GM21390 (cell line): ENCODE data around the gene POU2AF1.
A peak's percentile ranks its signal among the peaks of the same experiment; 100 is the strongest.
"Not testable (repeated sequence)": the region's sequence is repeated elsewhere in the genome, so short reads cannot be mapped to it uniquely, and the experiment has no call there.

Experiments
- ATAC-seq: cut with Tn5 transposase; IDR thresholded peaks from one replicate; pipeline ENCODE4 v1.9.1; 2021; ENCODE audit not compliant: unreplicated experiment

POU2AF1 gene

DNA sequence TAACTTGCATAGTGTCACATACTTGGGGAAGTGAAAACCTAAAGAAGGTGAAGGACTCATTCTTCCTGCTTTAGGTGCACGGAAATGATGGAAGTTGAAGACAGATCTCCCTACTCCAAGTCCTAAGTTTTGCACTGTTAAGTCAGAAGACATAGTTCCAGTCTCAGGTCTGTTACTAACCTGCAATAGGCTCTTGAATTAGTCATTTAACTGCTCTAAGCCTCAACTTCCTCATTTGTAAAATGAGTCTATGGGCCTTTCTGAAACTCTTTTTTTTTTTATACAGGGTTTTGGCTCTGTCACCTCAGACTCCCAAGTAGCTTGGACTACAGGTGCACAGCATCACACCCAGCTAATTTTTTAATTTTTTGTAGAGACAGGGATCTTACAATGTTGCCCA, 30.8 kb upstream of the POU2AF1 start:
- ATAC-seq: peak; percentile 62

DNA sequence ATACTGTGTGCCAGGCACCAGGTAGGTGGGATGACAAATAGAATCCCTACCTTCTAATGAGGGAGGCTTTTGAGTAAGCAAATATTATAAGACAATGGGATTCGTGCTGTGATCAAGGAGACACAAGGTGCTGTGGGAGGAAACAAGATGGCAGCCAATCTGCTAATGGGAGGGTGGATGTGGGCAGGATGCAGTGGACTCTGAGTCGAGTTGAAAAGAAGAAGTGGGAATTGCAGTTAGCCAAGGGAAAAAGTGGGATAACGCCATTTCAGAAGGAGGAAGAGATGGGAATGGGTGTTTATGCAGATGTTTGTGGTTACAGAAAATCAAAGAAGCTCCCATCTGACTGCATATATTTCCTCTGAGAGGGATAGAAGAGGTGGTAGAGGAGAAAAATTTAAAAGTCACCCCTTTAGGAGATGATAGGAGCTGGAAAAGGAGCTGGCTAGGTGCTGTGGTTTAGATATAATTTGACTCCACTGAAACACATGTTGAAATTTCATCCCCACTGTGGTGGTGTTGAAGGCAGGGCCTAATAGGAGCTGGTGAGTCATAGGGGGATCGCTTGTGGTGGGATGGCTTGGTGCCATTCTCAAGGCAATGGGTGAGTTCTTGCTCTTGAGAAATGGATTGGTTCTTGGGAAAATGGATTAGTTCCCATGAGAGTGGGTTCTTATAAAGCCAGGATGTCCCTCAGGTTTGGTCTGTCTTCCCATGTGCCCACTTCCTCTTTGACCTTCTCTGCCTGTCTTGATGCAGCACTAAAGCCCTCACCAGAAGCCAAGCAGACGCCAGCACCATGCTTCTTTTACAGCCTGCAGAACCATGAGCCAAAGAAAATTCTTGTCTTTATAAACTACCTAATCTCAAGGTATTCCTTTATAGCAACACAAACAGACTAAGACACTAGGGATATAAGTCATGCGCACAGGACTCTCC, 30.0 kb upstream of the POU2AF1 start:
- peak; percentile 40 for ATAC-seq

DNA sequence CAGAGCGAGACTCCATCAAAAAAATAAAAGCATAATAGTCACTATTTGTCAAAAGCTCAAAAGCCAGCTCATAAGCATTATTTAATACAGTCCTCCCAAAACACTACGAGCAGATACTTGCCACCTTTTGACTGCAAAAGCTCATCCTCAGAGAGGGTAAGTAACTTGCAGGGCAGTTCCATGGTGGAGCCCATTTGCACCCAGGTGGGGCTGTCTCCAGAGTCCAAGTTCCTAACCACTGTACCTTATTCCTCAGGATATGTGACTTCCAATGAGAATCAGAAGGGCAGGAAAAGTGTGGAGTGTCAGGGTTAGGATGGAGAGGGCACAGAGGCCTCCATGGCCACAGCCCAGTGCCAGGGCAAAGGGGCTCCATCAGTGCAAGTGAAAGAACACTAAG, 28.6 kb upstream of the POU2AF1 start:
- no peak for ATAC-seq

DNA sequence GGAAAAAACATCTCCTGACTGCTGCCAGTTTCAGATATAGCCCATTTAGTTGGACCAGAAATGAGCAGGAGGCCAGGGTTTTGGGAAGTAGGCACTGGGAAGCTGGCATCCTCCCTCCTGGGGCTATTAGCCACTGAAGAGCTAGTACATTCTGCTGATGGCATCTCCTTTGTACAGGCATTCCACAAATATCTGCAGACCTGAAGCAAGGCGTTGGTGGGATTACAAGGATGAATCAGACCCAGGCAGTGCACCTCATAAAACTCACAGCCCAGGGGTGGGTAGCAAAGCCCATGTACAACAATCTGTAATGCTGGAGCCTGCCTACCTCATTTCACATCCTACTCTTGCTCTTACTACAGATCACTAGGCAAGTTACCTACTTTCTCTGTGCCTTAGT, 27.5 kb upstream of the POU2AF1 start:
- ATAC-seq: no peak

DNA sequence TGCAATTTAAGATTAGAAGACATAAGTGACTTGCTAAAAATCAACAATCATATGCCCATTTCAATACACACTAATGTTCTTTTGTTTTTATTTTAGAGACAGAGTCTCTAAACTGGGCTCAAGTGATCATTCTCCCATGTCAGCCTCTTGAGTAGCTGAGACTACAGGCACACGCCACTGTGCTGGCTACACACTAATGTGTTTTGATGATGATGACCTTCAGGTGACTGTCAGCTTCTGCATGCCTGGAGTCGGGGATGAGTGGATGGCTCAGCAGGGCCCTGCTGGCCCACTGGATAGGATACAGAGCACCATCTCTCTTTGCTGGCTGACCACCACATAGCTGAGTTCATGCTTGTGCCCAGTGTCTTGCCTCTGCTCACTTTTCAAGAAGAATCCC, 27.0 kb upstream of the POU2AF1 start:
- no peak for ATAC-seq

DNA sequence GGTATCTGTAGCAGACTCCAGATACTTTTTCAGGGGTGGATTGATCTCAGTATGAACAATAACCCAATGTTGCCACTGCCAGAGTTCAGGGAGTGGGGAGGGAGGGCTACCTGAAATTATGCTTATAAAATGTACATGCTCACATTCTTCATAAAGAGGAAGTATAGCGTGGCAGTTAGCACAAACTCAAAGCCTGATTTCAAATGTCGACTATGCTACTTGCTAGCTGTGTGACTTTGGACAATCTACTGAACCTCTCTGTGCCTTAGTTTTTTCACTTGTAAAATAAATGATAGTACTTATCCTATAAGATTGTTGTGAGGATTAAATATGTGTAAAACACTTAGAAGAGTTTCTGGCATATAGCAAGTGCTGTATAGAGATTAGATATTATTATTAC, 26.5 kb upstream of the POU2AF1 start:
- no peak for ATAC-seq

DNA sequence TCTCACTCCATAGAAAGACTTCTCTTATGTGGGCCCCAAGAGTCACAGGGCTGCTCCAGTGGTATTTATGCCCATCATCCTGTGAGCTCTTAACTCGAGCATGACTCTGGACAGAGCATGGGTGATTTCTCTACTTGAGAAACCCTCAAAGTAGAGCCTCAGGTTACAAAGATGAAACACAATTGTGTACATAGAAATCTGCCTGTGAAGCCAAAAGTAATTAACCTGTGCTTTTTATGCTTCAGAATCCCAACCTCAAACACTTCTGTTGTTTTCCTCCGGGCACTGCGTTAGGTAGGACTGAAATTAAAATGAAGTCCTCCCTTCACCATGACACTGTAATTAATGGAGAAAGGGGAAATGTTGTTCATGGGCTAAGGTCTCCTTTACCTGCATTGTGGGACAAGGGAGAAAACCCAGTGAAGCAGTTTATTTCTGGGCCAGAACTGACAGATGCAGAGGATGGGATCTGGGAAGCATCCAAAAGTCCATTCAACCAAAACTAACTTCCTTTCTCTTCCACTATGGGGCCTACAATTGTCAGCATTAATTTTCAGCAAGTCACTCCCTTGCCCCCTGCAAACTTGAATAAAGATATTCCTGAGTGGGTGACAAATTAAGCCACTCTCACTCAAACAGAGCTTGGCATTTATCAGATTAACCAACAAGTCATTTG, 24.1 kb upstream of the POU2AF1 start:
- no peak for ATAC-seq

DNA sequence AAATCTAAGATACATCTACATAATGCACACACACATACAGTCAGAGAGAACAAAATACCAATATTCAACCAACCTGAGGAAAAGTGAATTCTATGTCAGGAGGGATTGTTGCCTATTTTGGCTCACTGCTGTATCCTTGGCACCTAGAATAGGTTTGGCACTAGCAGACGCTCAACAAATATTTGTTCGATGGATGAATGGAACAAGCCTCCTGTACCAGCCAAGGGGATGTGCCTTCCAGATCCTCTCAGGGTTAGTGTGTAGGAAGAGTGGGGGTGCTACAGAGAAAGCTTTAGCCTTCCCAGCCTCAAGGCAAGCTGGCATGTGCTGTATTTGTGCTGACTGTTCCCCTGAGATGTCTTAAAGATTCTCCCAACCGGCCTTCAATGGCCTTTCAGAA, 23.3 kb upstream of the POU2AF1 start:
- no peak for ATAC-seq

DNA sequence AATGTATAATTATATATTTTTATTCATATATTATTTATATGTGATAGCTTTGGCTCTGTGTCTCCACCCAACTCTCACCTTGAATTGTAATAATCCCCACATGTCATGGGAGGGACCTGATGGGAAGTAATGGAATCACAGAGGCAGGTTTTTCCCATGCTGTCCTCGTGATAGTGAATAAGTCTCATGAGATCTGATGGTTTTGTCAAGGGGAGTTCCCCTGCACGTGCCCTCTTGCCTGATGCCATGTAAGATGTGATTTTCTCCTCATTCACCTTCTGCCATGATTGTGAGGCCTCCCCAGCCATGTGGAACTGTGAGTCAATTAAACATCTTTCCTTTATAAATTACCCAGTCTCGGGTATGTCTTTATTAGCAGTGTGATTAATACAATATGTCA, 22.9 kb upstream of the POU2AF1 start:
- not testable (repeated sequence) for ATAC-seq

DNA sequence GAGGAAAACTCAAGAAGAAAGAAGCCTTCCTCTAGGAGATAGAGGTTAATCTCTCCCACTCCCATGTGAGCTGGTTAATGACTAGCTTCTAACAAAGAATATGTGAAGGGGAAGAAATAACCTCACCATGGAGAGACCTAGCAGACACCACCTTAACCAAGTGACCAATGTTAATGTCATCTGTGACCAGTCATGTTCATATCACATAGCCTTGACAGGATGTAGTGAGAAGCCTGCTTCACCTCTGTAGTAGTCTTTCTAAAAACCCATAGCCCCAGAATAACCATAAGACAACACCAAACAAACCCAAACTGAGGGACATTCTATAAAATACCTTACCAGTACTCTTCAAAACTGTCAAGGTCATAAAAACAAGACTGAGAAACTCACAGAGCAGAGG, 21.5 kb upstream of the POU2AF1 start:
- no peak for ATAC-seq

DNA sequence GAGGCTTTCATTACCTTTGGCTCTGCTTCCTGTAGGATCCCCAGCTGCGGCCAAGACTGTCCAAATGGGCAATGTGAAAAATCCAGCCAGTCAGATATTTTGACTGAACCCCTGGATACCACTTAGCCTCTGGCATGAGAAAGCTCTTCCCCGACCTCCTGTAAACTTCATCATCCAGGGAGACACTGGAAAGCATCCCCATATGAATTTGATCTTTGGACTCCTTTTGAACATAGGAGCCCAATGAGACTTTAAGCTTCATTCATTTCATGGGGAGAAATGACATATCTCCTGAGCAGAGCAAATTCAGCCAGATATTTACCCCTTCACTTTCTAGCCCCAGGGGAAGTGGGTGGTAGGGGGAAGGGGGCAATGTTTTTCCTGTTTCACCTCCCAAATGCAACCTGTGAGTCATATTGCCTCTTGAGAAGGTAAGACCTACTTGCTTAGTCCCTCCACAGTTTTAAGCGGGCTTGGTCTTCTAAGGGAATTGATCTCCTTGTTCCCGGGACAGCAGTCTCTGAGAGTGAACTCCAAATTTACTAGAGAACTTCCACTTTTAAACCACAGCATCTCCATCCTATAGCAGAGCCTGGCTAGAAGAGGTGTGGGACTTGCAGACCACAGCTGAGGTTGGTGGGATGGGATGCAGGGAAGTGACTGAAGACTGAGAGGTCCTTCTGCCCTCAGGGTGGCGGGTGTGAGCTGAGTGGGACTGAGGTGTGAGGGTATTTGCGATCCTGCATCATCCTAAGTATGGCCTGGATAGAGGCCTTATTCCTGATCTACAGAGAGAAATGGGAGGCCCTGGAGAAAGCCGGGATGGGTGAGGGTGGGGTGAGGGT, 20.3 kb upstream of the POU2AF1 start:
- ATAC-seq: peak; percentile 39

DNA sequence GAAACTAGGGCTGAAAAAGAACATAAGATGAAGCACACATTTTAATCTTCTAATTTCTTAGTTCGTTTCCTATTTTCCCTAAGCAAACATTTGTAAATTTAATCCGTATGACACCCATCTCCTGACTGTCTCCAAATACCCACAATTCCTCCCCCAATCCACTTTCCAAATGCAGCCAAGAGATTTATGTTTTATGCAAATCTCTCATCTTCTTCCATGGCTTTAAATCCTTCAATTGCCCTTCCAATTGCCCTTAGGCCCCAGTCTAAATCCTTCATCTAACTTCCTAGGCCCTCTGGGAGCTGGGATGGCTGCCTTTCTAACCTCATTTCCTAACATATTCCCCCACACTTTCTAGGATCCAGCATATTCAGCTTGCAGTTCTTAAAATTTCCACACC, 18.0 kb upstream of the POU2AF1 start:
- ATAC-seq: no peak

DNA sequence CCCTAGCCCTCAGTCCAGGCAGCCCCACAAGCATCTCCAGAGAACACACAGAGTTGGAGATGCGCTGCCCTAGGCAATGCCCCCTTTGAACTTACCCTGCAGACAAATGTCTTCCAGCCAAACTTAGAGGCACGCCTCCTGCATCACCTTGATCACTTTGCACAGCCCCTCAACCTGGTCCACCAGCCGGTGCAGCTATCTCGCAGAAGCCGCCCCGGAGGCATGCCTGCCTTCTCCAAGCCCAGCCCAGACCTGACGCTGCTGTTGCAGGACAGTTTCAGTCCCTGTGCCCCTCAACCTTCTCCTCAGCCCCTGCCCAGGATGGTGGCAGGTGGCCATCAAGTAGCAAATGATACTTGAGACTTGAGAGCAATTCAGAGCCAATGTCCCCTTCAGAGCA, 16.7 kb upstream of the POU2AF1 start:
- no peak for ATAC-seq

DNA sequence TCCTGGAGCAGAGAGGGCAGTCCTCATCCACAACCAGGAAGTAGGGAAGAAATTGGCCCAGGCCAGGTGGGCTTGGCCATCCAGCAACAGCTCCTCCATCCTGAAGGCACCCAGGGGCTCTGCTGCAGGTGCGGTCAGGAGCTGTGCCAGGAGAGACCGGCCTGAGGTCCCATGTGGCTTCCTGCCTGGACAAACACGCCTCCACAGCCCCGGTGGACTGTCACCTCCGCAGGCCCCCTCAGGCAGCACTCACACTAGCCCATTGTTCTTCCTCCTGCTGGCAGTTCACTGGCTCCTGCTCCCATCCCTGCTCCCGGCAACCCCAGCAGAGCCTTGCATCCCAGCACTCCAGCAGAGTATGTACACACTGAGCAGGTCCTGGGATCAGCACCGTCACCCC, 16.0 kb upstream of the POU2AF1 start:
- ATAC-seq: no peak

DNA sequence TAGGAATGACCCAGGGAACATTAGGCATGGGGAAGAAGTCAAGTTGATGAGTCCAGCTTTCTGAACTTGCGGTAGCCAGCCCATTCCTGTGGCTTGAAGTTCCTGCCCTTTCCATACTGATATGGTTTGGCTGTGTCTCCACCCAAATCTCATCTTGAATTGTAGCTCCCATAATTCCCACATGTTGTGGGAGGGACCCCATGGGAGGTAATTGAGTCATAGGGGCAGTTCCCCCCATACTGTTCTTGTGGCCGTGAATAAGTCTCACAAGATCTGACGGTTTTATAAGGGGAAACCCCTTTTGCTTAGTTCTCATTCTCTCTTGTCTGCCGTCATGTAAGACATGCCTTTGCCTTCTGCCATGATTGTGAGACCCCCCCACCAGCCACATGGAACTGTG, 15.1 kb upstream of the POU2AF1 start:
- ATAC-seq: not testable (repeated sequence)

DNA sequence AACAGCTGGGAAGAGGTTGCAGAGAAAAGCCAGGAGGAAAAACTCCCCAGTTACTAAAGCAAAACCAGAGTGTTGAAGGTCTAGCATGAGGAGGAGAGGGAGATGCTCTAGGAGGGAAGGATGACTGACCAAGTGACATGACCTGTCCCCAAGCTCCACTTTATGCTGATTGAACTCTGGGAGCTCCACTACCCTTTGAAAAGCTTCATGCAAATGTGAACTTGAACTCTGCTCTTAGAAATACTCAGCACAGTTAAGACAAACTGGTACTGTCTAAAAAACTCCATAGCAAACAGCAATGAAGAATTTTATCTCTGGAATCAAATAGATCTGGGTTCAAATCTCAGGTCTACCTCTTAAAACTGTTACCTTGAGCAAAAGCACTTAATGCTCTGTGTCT, 14.5 kb upstream of the POU2AF1 start:
- no peak for ATAC-seq

DNA sequence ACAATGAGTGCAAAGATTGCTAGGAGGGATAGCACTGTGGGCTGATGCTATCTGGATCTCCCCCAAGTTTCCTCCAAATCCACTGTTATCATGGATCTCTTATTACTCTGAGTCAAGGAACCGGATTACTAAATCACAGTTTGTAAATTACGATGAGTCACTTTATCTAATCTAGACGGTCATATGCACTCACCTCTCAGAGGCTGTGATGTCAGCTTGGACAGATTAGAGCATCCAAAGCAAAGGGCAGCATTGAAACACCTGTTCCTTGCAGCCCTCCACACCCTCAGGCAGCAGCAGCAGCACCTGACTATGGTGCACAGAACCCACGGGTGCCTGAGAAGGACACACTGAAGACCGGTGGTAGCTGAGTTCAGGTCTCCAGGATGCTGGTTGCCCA, 14.0 kb upstream of the POU2AF1 start:
- no peak for ATAC-seq

DNA sequence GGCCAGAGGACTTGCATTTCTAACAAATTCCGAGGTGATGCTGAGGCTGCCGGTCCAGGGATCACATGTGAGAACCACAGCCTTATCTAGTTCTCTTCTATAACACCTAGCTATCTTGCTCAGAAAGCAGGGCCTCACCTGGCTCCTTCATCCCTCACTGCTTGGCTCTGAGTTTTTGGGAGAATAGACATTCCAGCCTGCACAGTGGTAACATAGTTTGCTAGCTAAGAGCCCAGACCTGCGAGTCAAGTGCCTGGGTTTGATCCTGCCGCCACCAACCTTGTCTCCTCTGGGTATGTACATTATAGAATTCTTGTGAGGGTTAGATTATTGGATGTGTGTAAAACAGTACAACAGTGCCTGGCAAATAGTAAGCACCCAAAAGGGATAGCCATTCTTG, 13.5 kb upstream of the POU2AF1 start:
- ATAC-seq: no peak

DNA sequence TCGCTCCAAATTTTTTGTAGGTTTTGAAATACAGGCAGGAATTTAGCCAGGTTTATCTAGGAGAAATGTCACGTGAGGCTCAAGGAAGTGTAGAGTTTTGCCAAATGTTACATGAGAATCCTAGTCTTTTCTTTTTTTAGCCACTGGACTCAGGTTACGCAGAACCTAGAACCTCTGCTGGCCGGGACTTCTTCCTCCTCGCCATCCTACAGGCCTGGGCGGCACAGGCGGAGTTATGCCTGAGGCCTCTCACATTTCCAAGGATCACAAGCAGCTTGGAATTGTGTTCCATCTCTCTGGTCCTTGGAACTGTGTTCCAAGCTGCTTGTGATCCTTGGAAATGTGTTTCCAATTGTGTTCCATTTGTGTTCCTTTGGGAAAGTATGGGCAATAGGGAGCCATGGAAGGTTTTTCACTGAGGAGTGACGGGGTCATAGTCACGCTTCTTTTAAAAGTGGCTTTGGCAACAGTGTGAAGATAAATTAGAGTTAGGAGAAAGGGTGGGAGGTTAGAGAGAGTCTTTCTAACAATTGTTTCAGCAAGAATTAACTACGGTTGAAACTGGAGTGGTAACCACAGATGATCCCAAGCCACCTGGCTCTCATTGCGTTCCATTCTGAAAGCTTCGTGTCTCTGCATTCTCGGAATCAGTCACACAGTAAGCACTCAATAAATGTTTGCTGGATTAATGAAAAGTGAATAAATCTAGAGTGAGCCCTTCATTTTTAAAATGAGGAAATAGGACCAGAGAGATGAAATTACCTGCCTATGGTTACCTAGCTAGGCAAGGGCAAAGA, 12.5 kb upstream of the POU2AF1 start:
- ATAC-seq: no peak

DNA sequence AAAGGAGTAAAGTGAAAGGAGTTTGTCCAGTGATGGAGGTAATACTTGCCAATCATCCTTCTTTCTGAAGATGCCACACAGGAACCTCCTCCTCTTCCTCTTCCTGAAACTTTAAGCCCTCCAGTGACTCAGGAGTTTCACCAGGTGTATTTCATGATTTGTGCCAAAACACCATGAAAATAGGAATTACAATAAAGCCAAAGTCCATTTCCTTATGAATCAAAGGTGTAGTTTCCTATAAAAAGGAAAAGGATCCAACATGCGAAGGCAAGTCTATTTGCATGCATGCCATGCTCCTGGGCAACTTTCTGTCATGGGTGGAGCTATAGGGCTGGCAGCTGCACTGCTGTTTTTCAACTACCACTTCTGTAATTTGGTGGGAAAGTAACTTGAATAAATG, 9.8 kb upstream of the POU2AF1 start:
- ATAC-seq: no peak

DNA sequence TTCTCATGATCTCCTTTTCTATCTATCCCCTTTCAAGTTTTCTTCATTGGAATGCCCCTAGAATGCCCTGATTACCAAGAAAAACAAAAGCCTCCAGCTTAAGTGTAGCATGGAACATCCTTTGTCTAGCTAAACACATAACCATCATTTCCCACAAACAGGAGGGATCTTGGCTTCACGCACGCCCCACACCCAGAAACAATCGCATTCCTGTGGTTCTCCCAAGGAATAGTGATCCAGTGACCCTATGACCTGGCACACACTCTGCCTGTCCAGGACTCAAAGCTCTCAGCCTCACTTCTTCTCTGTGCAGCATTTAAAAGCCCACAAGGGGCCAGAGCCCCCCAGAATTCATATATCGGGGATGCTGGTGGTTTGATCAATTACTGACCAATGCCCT, 9.3 kb upstream of the POU2AF1 start:
- ATAC-seq: no peak
